GM06990 (cell line): ENCODE measurements around the gene CSAG3.

Experiments
- DNase-seq: peaks from one replicate; pipeline ENCODE4 v3.0.0-alpha.2; 2011; ENCODE audit not compliant: insufficient read length; ENCODE audit errors: extremely low read depth
- H3K27me3 ChIP-seq: replicated peaks from 2 replicates; pipeline ENCODE4 v1.6.0; 2011; ENCODE audit warnings: low read length; ENCODE audit not compliant: control insufficient read depth, insufficient read depth
- H3K36me3 ChIP-seq: 2 replicates; pipeline ENCODE4 v1.5.1; 2011; ENCODE audit warnings: low read length; ENCODE audit not compliant: control insufficient read depth, insufficient read depth
- H3K4me3 ChIP-seq: replicated peaks from 2 replicates; pipeline ENCODE4 v1.5.1; 2011; ENCODE audit warnings: low read depth, mild to moderate bottlenecking, control low read depth, low read length
- TF ChIP-seq, protein P1 (sequence below): IDR thresholded peaks from 2 replicates; pipeline ENCODE4 v1.5.1; 2011; ENCODE audit warnings: low read length, control low read depth, mild to moderate bottlenecking, inconsistent platforms; ENCODE audit not compliant: insufficient read depth, poor library complexity, severe bottlenecking

Gene CSAG3

GRCh38 chrX:152798945-152799344 lies 39.9 kb downstream of the CSAG3 start:
- no peaks in the 10 kb centered on the region for H3K36me3 ChIP-seq
- TF ChIP-seq, protein P1, sequence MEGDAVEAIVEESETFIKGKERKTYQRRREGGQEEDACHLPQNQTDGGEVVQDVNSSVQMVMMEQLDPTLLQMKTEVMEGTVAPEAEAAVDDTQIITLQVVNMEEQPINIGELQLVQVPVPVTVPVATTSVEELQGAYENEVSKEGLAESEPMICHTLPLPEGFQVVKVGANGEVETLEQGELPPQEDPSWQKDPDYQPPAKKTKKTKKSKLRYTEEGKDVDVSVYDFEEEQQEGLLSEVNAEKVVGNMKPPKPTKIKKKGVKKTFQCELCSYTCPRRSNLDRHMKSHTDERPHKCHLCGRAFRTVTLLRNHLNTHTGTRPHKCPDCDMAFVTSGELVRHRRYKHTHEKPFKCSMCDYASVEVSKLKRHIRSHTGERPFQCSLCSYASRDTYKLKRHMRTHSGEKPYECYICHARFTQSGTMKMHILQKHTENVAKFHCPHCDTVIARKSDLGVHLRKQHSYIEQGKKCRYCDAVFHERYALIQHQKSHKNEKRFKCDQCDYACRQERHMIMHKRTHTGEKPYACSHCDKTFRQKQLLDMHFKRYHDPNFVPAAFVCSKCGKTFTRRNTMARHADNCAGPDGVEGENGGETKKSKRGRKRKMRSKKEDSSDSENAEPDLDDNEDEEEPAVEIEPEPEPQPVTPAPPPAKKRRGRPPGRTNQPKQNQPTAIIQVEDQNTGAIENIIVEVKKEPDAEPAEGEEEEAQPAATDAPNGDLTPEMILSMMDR: no peak
- no peaks in the 10 kb centered on the region; the same call in 1 of the 2 replicates for H3K27me3 ChIP-seq
- H3K4me3 ChIP-seq: no peak overlapping the region
- no peak for DNase-seq

- no peaks in the 10 kb centered on the region for H3K36me3 ChIP-seq
- H3K4me3 ChIP-seq: no peak overlapping the region
- H3K27me3 ChIP-seq: no peaks in the 10 kb centered on the region; the same call in 1 of the 2 replicates
- TF ChIP-seq, protein P1: no peak
- no peak for DNase-seq
Measured at GRCh38 chrX:152806035-152806434, 47.0 kb downstream of the CSAG3 start.
